Measurements from ENCODE around the gene CCSAP.
"Not testable (repeated sequence)": the region's sequence is repeated elsewhere in the genome, so short reads cannot be mapped to it uniquely, and the experiment has no call there.

Gene CCSAP

DNA sequence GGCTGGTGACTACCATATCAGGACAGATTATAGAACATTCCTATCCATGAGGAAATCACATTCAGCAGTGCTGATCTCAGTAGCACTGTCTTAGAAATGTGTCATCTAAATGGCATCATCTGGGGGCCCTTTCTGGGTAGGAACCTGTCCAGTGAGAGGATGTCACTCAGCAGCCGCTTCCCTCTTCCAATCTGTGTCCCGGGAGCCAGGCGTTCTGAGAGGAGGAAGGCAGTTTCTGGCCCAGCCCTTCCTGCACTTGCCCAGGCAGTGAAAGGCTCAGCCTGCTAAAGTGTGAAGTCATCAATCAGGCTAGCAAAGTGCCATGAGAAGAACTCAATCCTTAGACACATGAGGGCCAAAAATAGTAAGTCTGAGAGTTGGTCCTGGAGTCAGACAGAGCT, 46.3 kb downstream of the CCSAP start:
- in situ Hi-C loops (cut with MboI; ENCODE audit: low pct_unique_long_range_greater_than_20kb, low sequenced_read_pairs, unreplicated experiment) = no loop called here
- no peak for DNase-seq (ENCODE audit: low spot score)
- TF ChIP-seq, protein P1, sequence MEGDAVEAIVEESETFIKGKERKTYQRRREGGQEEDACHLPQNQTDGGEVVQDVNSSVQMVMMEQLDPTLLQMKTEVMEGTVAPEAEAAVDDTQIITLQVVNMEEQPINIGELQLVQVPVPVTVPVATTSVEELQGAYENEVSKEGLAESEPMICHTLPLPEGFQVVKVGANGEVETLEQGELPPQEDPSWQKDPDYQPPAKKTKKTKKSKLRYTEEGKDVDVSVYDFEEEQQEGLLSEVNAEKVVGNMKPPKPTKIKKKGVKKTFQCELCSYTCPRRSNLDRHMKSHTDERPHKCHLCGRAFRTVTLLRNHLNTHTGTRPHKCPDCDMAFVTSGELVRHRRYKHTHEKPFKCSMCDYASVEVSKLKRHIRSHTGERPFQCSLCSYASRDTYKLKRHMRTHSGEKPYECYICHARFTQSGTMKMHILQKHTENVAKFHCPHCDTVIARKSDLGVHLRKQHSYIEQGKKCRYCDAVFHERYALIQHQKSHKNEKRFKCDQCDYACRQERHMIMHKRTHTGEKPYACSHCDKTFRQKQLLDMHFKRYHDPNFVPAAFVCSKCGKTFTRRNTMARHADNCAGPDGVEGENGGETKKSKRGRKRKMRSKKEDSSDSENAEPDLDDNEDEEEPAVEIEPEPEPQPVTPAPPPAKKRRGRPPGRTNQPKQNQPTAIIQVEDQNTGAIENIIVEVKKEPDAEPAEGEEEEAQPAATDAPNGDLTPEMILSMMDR (IDR thresholded peaks at IDR 0.05; ENCODE audit: extremely low read depth, insufficient read depth, missing control alignments) = no peak

DNA sequence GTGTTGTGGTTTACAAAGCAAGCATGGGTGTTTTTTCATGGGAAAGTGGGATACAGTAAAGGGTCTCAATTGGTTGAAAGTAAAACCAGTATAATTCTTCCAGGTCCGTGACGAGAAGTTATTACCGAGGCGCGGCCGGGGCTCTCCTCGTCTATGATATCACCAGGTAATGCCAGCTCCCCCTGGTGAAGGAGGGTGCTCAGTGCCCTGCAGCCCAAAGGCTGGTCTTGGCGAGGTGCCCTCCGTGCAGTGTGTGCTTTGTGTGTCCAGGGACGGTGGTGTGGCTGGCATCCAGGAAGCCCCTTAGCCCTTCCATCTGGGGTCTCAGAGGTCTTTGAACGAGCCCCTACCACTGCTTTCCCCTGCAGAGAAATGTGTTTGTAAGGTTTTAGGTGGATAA, 47.1 kb downstream of the CCSAP start:
- no peak for DNase-seq (ENCODE audit: low spot score)
- in situ Hi-C loops (cut with MboI; ENCODE audit: low pct_unique_long_range_greater_than_20kb, low sequenced_read_pairs, unreplicated experiment) = no loop called here
- TF ChIP-seq, protein P1 (IDR thresholded peaks at IDR 0.05; ENCODE audit: extremely low read depth, insufficient read depth, missing control alignments) = no peak

DNA sequence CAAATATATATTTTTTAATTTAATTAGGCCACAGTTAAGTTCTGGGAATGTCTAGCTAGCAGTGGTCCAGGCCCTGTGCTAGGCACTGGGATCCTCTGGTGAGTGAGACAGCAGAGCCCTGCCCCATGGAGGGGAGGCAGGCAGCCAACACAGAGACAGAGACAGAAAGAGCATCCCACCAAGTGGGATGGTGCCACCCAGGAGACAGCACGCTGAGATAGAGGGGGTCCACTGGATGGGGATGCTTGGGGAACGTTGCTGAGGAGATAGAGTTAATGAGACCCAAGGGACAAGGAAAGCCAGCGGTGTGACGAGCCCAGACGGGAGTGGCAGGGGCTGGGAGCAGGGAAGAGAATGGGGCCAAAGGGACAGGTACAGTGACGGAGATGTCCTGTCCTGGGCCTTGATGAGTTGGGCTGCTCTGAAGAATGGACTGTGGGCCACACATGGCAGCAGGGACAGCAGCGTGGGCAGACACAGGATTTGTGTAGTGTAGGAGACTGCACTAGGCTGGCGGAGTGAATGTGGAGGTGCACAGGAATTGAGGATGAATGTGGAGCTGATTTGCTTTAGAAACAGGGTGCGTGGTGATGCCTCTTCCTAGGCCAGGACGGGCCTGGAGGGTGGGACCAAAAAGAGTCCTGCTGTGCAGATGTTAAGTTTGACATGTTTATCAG, 49.2 kb downstream of the CCSAP start:
- in situ Hi-C loops (cut with MboI; ENCODE audit: low pct_unique_long_range_greater_than_20kb, low sequenced_read_pairs, unreplicated experiment) = no loop called here
- no peak for DNase-seq (ENCODE audit: low spot score)
- TF ChIP-seq, protein P1 (IDR thresholded peaks at IDR 0.05; ENCODE audit: extremely low read depth, insufficient read depth, missing control alignments) = no peak

DNA sequence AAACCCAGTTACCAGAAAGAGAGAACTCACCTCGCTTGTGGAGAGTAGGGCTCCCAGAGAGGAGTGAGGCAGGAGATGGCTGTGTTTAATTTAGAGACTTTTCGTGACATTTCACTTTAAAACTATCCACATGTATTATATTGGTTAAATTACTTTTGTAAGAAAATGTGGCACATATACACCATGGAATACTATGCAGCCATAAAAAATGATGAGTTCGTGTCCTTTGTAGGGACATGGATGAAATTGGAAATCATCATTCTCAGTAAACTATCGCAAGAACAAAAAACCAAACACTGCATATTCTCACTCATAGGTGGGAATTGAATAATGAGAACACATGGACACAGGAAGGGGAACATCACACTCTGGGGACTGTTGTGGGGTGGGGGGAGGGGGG, 51.2 kb downstream of the CCSAP start:
- in situ Hi-C loops (cut with MboI; ENCODE audit: low pct_unique_long_range_greater_than_20kb, low sequenced_read_pairs, unreplicated experiment); DNase-seq (ENCODE audit: low spot score): not testable (repeated sequence)

DNA sequence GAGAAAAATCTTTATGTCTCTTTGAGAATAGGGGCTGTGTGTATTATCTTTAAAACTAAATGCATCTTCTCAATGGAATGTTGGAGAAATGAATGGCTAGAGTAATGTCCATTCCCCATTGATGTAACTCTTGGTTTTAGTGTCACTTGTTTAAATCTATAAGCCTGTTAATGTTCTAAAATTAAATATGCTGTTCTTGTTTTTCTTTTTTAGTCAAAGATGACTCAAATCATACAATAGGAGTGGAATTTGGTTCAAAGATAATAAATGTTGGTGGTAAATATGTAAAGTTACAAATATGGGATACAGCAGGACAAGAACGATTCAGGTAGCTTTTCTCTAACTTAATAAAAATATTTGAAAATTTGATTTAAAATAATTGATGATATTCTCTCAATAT, 54.3 kb downstream of the CCSAP start:
- TF ChIP-seq, protein P1 (IDR thresholded peaks at IDR 0.05; ENCODE audit: extremely low read depth, insufficient read depth, missing control alignments) = no peak
- no peak for DNase-seq (ENCODE audit: low spot score)
- in situ Hi-C loops (cut with MboI; ENCODE audit: low pct_unique_long_range_greater_than_20kb, low sequenced_read_pairs, unreplicated experiment) = no loop called here

DNA sequence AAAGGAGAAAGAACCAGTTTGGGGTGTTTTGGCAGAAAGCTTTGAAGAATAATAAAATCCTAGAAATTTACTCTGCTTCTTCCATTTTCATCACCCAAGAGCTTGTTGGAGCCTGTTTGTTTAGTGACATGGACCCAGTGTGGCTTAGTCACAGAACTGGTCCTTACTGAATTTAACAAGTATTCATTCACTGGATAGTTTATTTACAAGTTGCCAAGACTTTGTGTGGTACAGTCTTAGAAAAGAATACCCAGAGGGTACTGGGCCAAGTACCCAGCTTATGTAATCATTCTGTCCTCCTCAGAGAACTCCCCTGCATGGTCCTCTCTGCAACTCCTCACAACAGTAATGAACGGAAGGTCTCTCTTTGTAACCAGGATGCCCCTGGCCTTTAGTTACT, 55.6 kb downstream of the CCSAP start:
- no peak for DNase-seq (ENCODE audit: low spot score)
- in situ Hi-C loops (cut with MboI; ENCODE audit: low pct_unique_long_range_greater_than_20kb, low sequenced_read_pairs, unreplicated experiment) = no loop called here
- TF ChIP-seq, protein P1 (IDR thresholded peaks at IDR 0.05; ENCODE audit: extremely low read depth, insufficient read depth, missing control alignments) = no peak

DNA sequence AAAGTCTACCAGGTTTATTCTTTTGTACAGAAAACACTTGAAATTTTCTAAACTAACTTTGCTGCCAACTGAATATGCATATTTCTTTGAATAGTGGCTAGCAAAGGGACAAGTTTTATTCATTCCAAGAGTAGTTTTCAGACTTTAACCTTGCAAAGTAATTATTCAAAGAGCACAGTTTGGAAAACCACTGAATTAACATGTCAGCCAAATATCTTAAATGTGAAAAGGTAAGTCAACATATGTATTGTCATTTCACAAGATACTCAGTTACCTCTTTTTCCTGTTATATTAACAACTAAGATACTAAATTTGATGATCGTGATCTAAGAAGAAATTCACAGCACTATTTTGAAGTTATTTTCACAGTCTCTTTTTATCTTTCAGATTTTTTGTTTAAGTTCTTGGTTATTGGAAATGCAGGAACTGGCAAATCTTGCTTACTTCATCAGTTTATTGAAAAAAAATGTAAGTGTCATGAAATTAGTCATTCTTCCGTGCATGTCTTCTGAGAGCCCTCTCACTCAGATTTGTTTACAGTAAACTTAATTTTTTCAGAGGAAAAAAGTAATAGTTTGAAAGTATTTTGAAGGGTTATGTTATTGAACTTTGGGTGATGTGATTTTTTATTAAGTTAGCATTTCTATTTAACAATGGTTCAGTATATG, 56.6 kb downstream of the CCSAP start:
- DNase-seq (ENCODE audit: low spot score) = no peak
- TF ChIP-seq, protein P1 (IDR thresholded peaks at IDR 0.05; ENCODE audit: extremely low read depth, insufficient read depth, missing control alignments) = no peak
- in situ Hi-C loops (cut with MboI; ENCODE audit: low pct_unique_long_range_greater_than_20kb, low sequenced_read_pairs, unreplicated experiment) = no loop called here

Measured in GM13977 (cell line).